PFSK-1 (cell line): ENCODE data around the gene SLC43A3.

Experiments
- SIN3A ChIP-seq: IDR thresholded peaks from 2 replicates; pipeline ENCODE4 v1.6.1; 2012; ENCODE audit warnings: mild to moderate bottlenecking, low read length, moderate library complexity, borderline replicate concordance; ENCODE audit not compliant: insufficient read depth
- TF ChIP-seq, protein P1 (sequence below), 2 experiments: IDR thresholded peaks; 2 replicates each; pipeline versions ENCODE4 v1.6.1 to v1.8.0; 2011 to 2012; ENCODE audit warnings: low read depth in 2 of 2, low read length in 2 of 2, control low read depth in 1 of 2, inconsistent platforms in 1 of 2, mild to moderate bottlenecking in 1 of 2, moderate library complexity in 1 of 2; ENCODE audit not compliant: insufficient read depth in 1 of 2

GRCh38 chr11:57475671-57476046, 48.7 kb upstream of the SLC43A3 start:
- TF ChIP-seq, protein P1, sequence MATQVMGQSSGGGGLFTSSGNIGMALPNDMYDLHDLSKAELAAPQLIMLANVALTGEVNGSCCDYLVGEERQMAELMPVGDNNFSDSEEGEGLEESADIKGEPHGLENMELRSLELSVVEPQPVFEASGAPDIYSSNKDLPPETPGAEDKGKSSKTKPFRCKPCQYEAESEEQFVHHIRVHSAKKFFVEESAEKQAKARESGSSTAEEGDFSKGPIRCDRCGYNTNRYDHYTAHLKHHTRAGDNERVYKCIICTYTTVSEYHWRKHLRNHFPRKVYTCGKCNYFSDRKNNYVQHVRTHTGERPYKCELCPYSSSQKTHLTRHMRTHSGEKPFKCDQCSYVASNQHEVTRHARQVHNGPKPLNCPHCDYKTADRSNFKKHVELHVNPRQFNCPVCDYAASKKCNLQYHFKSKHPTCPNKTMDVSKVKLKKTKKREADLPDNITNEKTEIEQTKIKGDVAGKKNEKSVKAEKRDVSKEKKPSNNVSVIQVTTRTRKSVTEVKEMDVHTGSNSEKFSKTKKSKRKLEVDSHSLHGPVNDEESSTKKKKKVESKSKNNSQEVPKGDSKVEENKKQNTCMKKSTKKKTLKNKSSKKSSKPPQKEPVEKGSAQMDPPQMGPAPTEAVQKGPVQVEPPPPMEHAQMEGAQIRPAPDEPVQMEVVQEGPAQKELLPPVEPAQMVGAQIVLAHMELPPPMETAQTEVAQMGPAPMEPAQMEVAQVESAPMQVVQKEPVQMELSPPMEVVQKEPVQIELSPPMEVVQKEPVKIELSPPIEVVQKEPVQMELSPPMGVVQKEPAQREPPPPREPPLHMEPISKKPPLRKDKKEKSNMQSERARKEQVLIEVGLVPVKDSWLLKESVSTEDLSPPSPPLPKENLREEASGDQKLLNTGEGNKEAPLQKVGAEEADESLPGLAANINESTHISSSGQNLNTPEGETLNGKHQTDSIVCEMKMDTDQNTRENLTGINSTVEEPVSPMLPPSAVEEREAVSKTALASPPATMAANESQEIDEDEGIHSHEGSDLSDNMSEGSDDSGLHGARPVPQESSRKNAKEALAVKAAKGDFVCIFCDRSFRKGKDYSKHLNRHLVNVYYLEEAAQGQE (IDR thresholded peaks at IDR 0.05; ENCODE audit: insufficient read depth in 1 of 2, low read depth in 2 of 2, low read length in 2 of 2) = no peak
- TF ChIP-seq SIN3A = no peak
